ENCODE results near the gene SPATA13. TPM values are rescaled to one million over a fixed set of nuclear protein-coding genes. Genes with fewer than 3 reads are reported as not detected.

SPATA13 gene
- total and polyA plus RNA-seq, 2 donors (not counting 1 experiment from before 2014, with no cell fraction given) = 5.7 to 8.3 TPM

GRCh38 chr13:24142886-24143285 lies 17.6 kb upstream of the SPATA13 start:
- Histone ChIP-seq H3K4me1 (ENCODE audit: control insufficient read depth in 2 of 2, insufficient read depth in 2 of 2, low read length in 2 of 2) (no peaks in the 10 kb centered on the region), H3K9me3 (ENCODE audit: control extremely low read depth in 1 of 3, control insufficient read depth in 2 of 3, insufficient read depth in 1 of 3, low read length in 2 of 3) (no peaks in the 10 kb centered on the region), H3K27ac (ENCODE audit: low read length in 2 of 2) (no peak overlapping the region), H3K27me3 (replicated peaks in 1 of 4; ENCODE audit: control extremely low read depth in 1 of 4, control insufficient read depth in 3 of 4, insufficient read depth in 4 of 4, low read length in 3 of 4) (peaks cover 0 to 4% (median 0%) of the 10 kb centered on the region in 4 experiments), H3K9ac (ENCODE audit: low read length) (no peak overlapping the region), H3K4me2 (replicated peaks; ENCODE audit: low read depth, low read length, poor library complexity, severe bottlenecking) (no peak overlapping the region), H4K20me1 (ENCODE audit: control insufficient read depth, insufficient read depth, low read length, poor library complexity, severe bottlenecking) (no peaks in the 10 kb centered on the region), H2AFZ (ENCODE audit: insufficient read depth, low read depth, low read length, poor library complexity, severe bottlenecking) (no peak overlapping the region), H3K4me3 (ENCODE audit: control extremely low read depth in 1 of 5, extremely low read depth in 1 of 5, insufficient read depth in 1 of 5, low read depth in 2 of 5, low read length in 4 of 5) (no peak overlapping the region), H3K36me3 (replicated peaks in 1 of 2; ENCODE audit: control extremely low read depth in 1 of 2, control insufficient read depth in 1 of 2, extremely low read depth in 1 of 2, insufficient read depth in 2 of 2, low read length in 1 of 2) (no peaks in the 10 kb centered on the region), H3K79me2 (ENCODE audit: control insufficient read depth, insufficient read depth, low read length) (no peaks in the 10 kb centered on the region)
- ATAC-seq (ENCODE audit: low read depth) (no peak), DNase-seq (no peak)
- Mint-ChIP-seq H3K4me1 (no peaks in the 10 kb centered on the region), H3K9me3 (ENCODE audit: insufficient read depth) (no peaks in the 10 kb centered on the region), H3K4me3 (no peak overlapping the region), H3K27ac (no peak overlapping the region), H3K27me3 (peaks cover 4% of the 10 kb centered on the region)
- intact Hi-C loops (cut with micrococcal nuclease) = no loop called here
- TF ChIP-seq CTCF (IDR thresholded peaks at IDR 0.05) = no peak
- TF ChIP-seq EZH2 (IDR thresholded peaks at IDR 0.05; ENCODE audit: borderline replicate concordance, insufficient read depth, low read depth, low read length, poor library complexity, severe bottlenecking) = no peak
- POLR2A ChIA-PET = no interaction called here
- CTCF ChIA-PET = no interaction called here
- 52% methylated on average over 2 of the region's 4 CpGs for WGBS (ENCODE audit: insufficient coverage)

- WGBS (ENCODE audit: insufficient coverage) = 91% methylated on average over 2 of the region's 2 CpGs
- Histone ChIP-seq H3K4me2 (replicated peaks; ENCODE audit: low read depth, low read length, poor library complexity, severe bottlenecking) (no peak overlapping the region), H2AFZ (ENCODE audit: insufficient read depth, low read depth, low read length, poor library complexity, severe bottlenecking) (no peak overlapping the region), H3K9ac (ENCODE audit: low read length) (no peak overlapping the region), H4K20me1 (ENCODE audit: control insufficient read depth, insufficient read depth, low read length, poor library complexity, severe bottlenecking) (no peaks in the 10 kb centered on the region), H3K79me2 (ENCODE audit: control insufficient read depth, insufficient read depth, low read length) (no peaks in the 10 kb centered on the region), H3K36me3 (replicated peaks in 1 of 2; ENCODE audit: control extremely low read depth in 1 of 2, control insufficient read depth in 1 of 2, extremely low read depth in 1 of 2, insufficient read depth in 2 of 2, low read length in 1 of 2) (no peaks in the 10 kb centered on the region), H3K27me3 (replicated peaks in 1 of 4; ENCODE audit: control extremely low read depth in 1 of 4, control insufficient read depth in 3 of 4, insufficient read depth in 4 of 4, low read length in 3 of 4) (peaks cover 0 to 4% (median 0%) of the 10 kb centered on the region in 4 experiments), H3K4me1 (ENCODE audit: control insufficient read depth in 2 of 2, insufficient read depth in 2 of 2, low read length in 2 of 2) (no peaks in the 10 kb centered on the region), H3K9me3 (ENCODE audit: control extremely low read depth in 1 of 3, control insufficient read depth in 2 of 3, insufficient read depth in 1 of 3, low read length in 2 of 3) (no peaks in the 10 kb centered on the region), H3K4me3 (ENCODE audit: control extremely low read depth in 1 of 5, extremely low read depth in 1 of 5, insufficient read depth in 1 of 5, low read depth in 2 of 5, low read length in 4 of 5) (no peak overlapping the region), H3K27ac (ENCODE audit: low read length in 2 of 2) (no peak overlapping the region)
- ATAC-seq (ENCODE audit: low read depth) = no peak
- DNase-seq = no peak
- no peak overlapping the region for H3K4me3 Mint-ChIP-seq
- intact Hi-C loops (cut with micrococcal nuclease) = no loop called here
- no peak overlapping the region for H3K27ac Mint-ChIP-seq
- CTCF ChIA-PET = no interaction called here
- POLR2A ChIA-PET = no interaction called here
- H3K9me3 Mint-ChIP-seq (ENCODE audit: insufficient read depth) = no peaks in the 10 kb centered on the region
- no peaks in the 10 kb centered on the region for H3K4me1 Mint-ChIP-seq
- no peak for TF ChIP-seq EZH2 (IDR thresholded peaks at IDR 0.05; ENCODE audit: borderline replicate concordance, insufficient read depth, low read depth, low read length, poor library complexity, severe bottlenecking)
- peaks cover 16% of the 10 kb centered on the region for H3K27me3 Mint-ChIP-seq
These were observed 15.3 kb upstream of the SPATA13 start for GRCh38 chr13:24145240-24145639.

Data from B cell (primary cell).